ENCODE data around the gene STOML3. TPM values are rescaled to one million over a fixed set of nuclear protein-coding genes. Genes with fewer than 3 reads are reported as not detected.

Gene STOML3
- total RNA-seq, 1 donor from 2014 or later, result not detected

DNA sequence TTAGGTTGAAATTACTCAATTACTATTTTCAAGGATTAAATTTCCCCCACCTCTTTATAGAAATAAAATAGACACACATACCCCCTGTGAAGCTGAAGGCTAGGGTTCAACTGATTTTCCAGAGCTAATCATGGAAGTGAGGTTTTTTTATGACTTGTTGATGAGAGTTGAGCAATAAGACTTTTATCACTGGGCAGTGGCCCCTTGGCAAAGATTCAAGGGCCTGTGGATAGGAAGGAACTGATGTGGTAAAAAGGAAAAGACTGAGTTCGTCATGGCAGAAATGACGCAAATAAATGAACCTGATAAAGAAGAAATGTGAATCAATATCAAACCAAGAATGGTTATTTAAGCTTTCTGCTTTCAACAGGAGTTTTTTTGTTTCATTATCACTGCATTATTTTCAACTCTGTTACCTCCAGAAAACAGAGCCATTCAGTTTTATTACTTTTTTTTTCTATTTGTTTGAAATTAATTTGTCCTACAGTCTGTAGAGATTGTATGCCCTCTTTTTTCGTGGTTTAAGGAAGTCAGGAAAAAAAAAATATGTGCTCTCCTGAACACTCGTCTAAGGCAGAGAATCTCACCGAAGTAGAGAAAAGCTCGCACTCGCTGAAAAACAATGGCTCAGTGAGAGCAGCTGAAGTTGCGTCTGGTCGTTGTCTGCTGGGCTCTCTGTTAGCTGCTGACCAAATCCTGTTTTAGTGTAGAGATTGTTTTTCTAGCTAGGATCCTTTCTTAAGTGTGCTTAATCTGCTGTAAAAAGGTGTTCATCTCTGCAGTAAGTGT lies 38.9 kb downstream of the STOML3 start:
- H3K27me3 Mint-ChIP-seq (ENCODE audit: unreplicated experiment), result peaks cover 14% of the 10 kb centered on the region

GRCh38 chr13:38950987-38951386 lies 39.6 kb downstream of the STOML3 start:
- H3K27me3 Mint-ChIP-seq (ENCODE audit: unreplicated experiment), result peaks cover 17% of the 10 kb centered on the region
- H3K27ac Mint-ChIP-seq (ENCODE audit: unreplicated experiment), result no peak overlapping the region
- no peaks in the 10 kb centered on the region for H3K9me3 Mint-ChIP-seq (ENCODE audit: unreplicated experiment)
- H3K36me3 Mint-ChIP-seq (ENCODE audit: unreplicated experiment), result no peaks in the 10 kb centered on the region
- no peak overlapping the region for H3K4me3 Mint-ChIP-seq (ENCODE audit: unreplicated experiment)
- DNase-seq (ENCODE audit: extremely low spot score, unreplicated experiment), result no peak
- no peak for TF ChIP-seq CTCF (IDR thresholded peaks at IDR 0.05)
- H3K4me1 Mint-ChIP-seq (ENCODE audit: unreplicated experiment), result no peaks in the 10 kb centered on the region

More for the DNA sequence above, 38.9 kb downstream of the STOML3 start:
- Mint-ChIP-seq H3K27ac (ENCODE audit: unreplicated experiment) (no peak overlapping the region), H3K36me3 (ENCODE audit: unreplicated experiment) (no peaks in the 10 kb centered on the region), H3K4me1 (ENCODE audit: unreplicated experiment) (no peaks in the 10 kb centered on the region), H3K4me3 (ENCODE audit: unreplicated experiment) (no peak overlapping the region), H3K9me3 (ENCODE audit: unreplicated experiment) (no peaks in the 10 kb centered on the region)
- no peak for TF ChIP-seq CTCF (IDR thresholded peaks at IDR 0.05)
- DNase-seq (ENCODE audit: extremely low spot score, unreplicated experiment), result no peak

GRCh38 chr13:38947054-38947453 lies 43.6 kb downstream of the STOML3 start:
- Mint-ChIP-seq H3K27ac (ENCODE audit: unreplicated experiment) (no peak overlapping the region), H3K4me1 (ENCODE audit: unreplicated experiment) (no peaks in the 10 kb centered on the region), H3K27me3 (ENCODE audit: unreplicated experiment) (peaks cover 15% of the 10 kb centered on the region), H3K4me3 (ENCODE audit: unreplicated experiment) (no peak overlapping the region), H3K9me3 (ENCODE audit: unreplicated experiment) (no peaks in the 10 kb centered on the region), H3K36me3 (ENCODE audit: unreplicated experiment) (no peaks in the 10 kb centered on the region)
- DNase-seq (ENCODE audit: extremely low spot score, unreplicated experiment), result no peak
- no peak for TF ChIP-seq CTCF (IDR thresholded peaks at IDR 0.05)

- DNase-seq (ENCODE audit: extremely low spot score, unreplicated experiment), result no peak
- Mint-ChIP-seq H3K4me1 (ENCODE audit: unreplicated experiment) (peaks cover 2% of the 10 kb centered on the region), H3K27me3 (ENCODE audit: unreplicated experiment) (peaks cover 7% of the 10 kb centered on the region), H3K9me3 (ENCODE audit: unreplicated experiment) (no peaks in the 10 kb centered on the region), H3K36me3 (ENCODE audit: unreplicated experiment) (no peaks in the 10 kb centered on the region), H3K27ac (ENCODE audit: unreplicated experiment) (no peak overlapping the region), H3K4me3 (ENCODE audit: unreplicated experiment) (no peak overlapping the region)
- TF ChIP-seq CTCF (IDR thresholded peaks at IDR 0.05), result no peak
Observed at GRCh38 chr13:38944219-38944618, 46.4 kb downstream of the STOML3 start.

GRCh38 chr13:38943231-38943630 lies 47.4 kb downstream of the STOML3 start:
- H3K27ac Mint-ChIP-seq (ENCODE audit: unreplicated experiment), result no peak overlapping the region
- H3K9me3 Mint-ChIP-seq (ENCODE audit: unreplicated experiment), result no peaks in the 10 kb centered on the region
- no peak for TF ChIP-seq CTCF (IDR thresholded peaks at IDR 0.05)
- no peak for DNase-seq (ENCODE audit: extremely low spot score, unreplicated experiment)
- H3K36me3 Mint-ChIP-seq (ENCODE audit: unreplicated experiment), result no peaks in the 10 kb centered on the region
- peaks cover 2% of the 10 kb centered on the region for H3K4me1 Mint-ChIP-seq (ENCODE audit: unreplicated experiment)
- H3K27me3 Mint-ChIP-seq (ENCODE audit: unreplicated experiment), result peaks cover 7% of the 10 kb centered on the region
- H3K4me3 Mint-ChIP-seq (ENCODE audit: unreplicated experiment), result no peak overlapping the region
